HG02981 (cell line): ENCODE measurements around the gene CHST15.

Experiments used
- ATAC-seq: cut with Tn5 transposase; IDR thresholded peaks from one replicate; pipeline ENCODE4 v1.9.1; 2021; ENCODE audit warnings: mild to moderate bottlenecking, moderate library complexity; ENCODE audit not compliant: unreplicated experiment

Gene CHST15

GRCh38 chr10:123986736-123987135 lies 106.7 kb downstream of the CHST15 start:
- ATAC-seq = no peak

GRCh38 chr10:123974406-123974805 lies 119.0 kb downstream of the CHST15 start:
- no peak for ATAC-seq

- no peak for ATAC-seq
These were observed 120.7 kb downstream of the CHST15 start for GRCh38 chr10:123972481-123973401.

GRCh38 chr10:123970927-123971286 lies 122.5 kb downstream of the CHST15 start:
- ATAC-seq = no peak

- ATAC-seq = no peak
These were observed 123.0 kb downstream of the CHST15 start for GRCh38 chr10:123970207-123970926.

GRCh38 chr10:123967626-123968243 lies 125.7 kb downstream of the CHST15 start:
- no peak for ATAC-seq

GRCh38 chr10:123966896-123967231 lies 126.5 kb downstream of the CHST15 start:
- no peak for ATAC-seq

- no peak for ATAC-seq
These were observed 127.2 kb downstream of the CHST15 start for GRCh38 chr10:123965973-123966895.

- ATAC-seq = no peak
These were observed 128.4 kb downstream of the CHST15 start for GRCh38 chr10:123964953-123965352.

GRCh38 chr10:123962756-123963530 lies 130.5 kb downstream of the CHST15 start:
- ATAC-seq = no peak

- no peak for ATAC-seq
These were observed 135.2 kb downstream of the CHST15 start for GRCh38 chr10:123958241-123958640.
